ENCODE data around the gene TCEANC2.

The TCEANC2 gene

DNA sequence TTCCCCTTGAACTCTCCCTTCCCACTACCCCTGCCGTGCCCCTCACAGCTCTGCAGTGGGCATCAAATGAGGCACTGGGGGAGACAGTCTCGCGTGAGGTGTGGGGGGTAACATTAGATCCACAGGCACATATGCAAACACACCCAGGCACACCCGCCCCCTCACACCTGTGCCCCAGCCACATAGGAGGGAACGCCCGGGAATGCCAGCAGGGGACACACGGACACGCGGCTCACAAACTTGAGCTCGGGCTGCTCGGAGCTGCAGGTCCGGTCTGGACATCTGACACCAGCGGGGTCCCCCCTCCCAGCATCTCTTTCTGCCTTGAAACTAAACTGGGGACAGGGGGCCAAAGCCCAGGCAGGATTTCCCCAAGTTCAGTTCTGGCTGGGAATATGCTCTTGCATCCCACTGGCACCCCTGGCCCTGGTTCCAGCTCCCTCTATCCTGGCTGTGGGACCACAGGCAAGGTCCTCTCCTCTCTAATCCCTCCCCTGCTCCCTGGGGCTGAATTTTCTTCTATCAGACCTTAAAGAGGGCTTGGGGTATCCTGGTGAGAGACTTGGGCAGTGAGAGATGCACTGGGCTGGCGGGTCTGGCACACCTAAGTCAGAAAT, 68.8 kb downstream of the TCEANC2 start:
- DNase-seq (ENCODE audit: low read depth) = no peak
- H3K4me3 ChIP-seq (ENCODE audit: low read depth, low read length) = no peak overlapping the region
- TF ChIP-seq MYC (IDR thresholded peaks at IDR 0.05; ENCODE audit: low read depth, low read length) (no peak), POLR2A (IDR thresholded peaks at IDR 0.05; ENCODE audit: extremely low read depth, insufficient read length) (no peak)
- TF ChIP-seq, protein P1, sequence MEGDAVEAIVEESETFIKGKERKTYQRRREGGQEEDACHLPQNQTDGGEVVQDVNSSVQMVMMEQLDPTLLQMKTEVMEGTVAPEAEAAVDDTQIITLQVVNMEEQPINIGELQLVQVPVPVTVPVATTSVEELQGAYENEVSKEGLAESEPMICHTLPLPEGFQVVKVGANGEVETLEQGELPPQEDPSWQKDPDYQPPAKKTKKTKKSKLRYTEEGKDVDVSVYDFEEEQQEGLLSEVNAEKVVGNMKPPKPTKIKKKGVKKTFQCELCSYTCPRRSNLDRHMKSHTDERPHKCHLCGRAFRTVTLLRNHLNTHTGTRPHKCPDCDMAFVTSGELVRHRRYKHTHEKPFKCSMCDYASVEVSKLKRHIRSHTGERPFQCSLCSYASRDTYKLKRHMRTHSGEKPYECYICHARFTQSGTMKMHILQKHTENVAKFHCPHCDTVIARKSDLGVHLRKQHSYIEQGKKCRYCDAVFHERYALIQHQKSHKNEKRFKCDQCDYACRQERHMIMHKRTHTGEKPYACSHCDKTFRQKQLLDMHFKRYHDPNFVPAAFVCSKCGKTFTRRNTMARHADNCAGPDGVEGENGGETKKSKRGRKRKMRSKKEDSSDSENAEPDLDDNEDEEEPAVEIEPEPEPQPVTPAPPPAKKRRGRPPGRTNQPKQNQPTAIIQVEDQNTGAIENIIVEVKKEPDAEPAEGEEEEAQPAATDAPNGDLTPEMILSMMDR (IDR thresholded peaks at IDR 0.05; ENCODE audit: low read depth, low read length) = no peak
- TF ChIP-seq, protein P2, sequence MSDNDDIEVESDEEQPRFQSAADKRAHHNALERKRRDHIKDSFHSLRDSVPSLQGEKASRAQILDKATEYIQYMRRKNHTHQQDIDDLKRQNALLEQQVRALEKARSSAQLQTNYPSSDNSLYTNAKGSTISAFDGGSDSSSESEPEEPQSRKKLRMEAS (IDR thresholded peaks at IDR 0.05; ENCODE audit: low read depth, low read length) = no peak

DNA sequence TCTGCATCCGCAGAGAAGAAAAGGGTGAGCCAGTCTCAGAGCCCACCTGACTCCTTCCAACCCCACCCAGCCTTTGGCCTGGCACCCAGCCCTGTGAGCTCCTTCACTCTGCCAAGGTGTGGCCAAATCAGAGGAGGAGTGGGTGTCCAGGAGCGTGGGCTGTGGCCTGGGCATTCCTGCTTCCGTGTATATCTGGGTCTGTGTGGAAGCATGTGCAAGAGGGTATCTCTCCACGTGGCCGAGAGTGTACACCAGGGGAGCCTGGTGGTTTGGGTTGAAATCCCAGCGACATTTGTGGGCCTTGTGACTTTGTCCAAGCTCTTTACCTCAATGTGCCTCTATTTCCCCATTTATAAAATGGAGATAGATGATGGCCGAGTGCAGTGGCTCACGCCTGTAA, 69.6 kb downstream of the TCEANC2 start:
- TF ChIP-seq POLR2A (IDR thresholded peaks at IDR 0.05; ENCODE audit: extremely low read depth, insufficient read length) (no peak), MYC (IDR thresholded peaks at IDR 0.05; ENCODE audit: low read depth, low read length) (no peak)
- TF ChIP-seq, protein P2 (IDR thresholded peaks at IDR 0.05; ENCODE audit: low read depth, low read length) = no peak
- TF ChIP-seq, protein P1 (IDR thresholded peaks at IDR 0.05; ENCODE audit: low read depth, low read length) = no peak
- no peak for DNase-seq (ENCODE audit: low read depth)
- no peak overlapping the region for H3K4me3 ChIP-seq (ENCODE audit: low read depth, low read length)

DNA sequence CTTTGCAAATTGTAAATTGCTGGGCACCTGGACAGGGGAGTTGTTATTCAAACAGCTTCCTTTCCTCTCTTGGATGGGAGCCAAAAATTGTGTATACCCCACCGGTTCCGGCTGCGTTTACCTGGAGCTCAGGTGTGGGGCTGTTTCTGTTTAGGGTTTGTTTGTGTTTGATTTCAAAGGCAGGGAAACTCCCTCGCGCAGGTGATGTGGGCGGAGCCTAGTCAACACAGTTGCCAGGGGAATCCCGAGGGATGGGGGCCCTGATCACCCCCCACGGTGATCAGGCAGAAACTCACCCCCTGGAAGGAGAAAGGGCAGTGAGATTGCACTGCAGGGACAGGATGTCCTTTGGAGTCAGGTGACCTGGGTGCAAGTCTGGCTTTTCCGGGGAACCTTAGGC, 71.1 kb downstream of the TCEANC2 start:
- TF ChIP-seq MYC (IDR thresholded peaks at IDR 0.05; ENCODE audit: low read depth, low read length) (no peak), POLR2A (IDR thresholded peaks at IDR 0.05; ENCODE audit: extremely low read depth, insufficient read length) (no peak)
- TF ChIP-seq, protein P2 (IDR thresholded peaks at IDR 0.05; ENCODE audit: low read depth, low read length) = no peak
- TF ChIP-seq, protein P1 (IDR thresholded peaks at IDR 0.05; ENCODE audit: low read depth, low read length) = no peak
- no peak overlapping the region for H3K4me3 ChIP-seq (ENCODE audit: low read depth, low read length)
- no peak for DNase-seq (ENCODE audit: low read depth)

DNA sequence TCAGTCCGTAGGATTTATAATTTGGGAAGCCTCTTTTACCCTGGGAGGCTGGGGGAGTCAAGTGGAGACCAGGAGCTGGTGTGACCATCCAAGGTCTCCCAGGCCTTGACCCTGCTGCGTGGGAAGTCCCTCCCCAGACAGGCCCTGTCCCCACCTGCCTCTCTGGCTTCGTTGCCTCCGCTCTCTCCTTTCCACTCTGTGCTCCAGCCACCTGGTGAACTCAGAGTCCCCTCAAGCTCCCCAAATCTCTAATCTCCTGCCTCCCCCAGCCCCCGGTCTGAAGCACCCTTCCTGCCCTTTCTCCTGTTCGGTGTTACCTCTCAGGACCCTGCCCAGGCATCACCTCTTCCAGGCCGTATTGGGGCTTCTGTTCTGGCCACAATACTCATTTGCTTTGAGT, 71.5 kb downstream of the TCEANC2 start:
- no peak for DNase-seq (ENCODE audit: low read depth)
- H3K4me3 ChIP-seq (ENCODE audit: low read depth, low read length) = no peak overlapping the region
- TF ChIP-seq, protein P2 (IDR thresholded peaks at IDR 0.05; ENCODE audit: low read depth, low read length) = no peak
- TF ChIP-seq, protein P1 (IDR thresholded peaks at IDR 0.05; ENCODE audit: low read depth, low read length) = no peak
- TF ChIP-seq MYC (IDR thresholded peaks at IDR 0.05; ENCODE audit: low read depth, low read length) (no peak), POLR2A (IDR thresholded peaks at IDR 0.05; ENCODE audit: extremely low read depth, insufficient read length) (no peak)

DNA sequence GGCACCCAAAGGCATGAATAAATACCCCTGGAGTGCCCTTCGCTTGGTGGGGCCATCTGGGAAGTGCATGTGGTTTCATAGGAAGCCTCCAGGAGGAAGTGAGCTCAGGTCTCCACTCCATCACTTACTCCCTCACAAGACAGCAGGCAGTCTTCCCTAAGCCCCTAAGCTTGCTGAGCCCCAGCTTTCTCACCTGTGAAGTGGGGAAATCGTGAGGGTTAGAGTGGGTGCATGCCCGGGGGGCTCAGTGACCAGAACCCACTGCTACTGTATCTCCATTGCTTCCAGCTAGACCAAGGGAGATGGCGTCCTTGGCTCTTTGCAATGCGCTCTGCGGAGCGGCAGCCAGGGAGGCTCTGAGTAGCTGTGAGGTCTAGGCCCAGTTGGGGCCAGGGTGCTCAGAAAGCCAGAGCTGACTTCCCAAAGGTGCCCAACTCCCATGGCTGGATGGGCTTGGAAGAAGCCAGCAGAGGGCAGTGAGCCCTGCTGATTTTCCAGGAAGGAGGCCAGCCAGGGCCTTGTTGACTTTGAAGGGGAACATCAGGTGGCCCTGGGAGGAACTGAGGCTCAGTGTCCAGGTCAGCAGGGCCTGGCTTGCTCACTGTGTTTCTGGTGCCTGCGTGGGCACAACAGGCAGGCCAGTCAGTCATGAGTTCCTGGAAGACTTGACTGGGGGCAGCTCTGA, 72.1 kb downstream of the TCEANC2 start:
- H3K4me3 ChIP-seq (ENCODE audit: low read depth, low read length) = no peak overlapping the region
- no peak for DNase-seq (ENCODE audit: low read depth)
- TF ChIP-seq, protein P1 (IDR thresholded peaks at IDR 0.05; ENCODE audit: low read depth, low read length) = no peak
